Measurements from ENCODE around the gene PPP2R2B. TPM values are rescaled to one million over a fixed set of nuclear protein-coding genes. Genes with fewer than 3 reads are reported as not detected.

The PPP2R2B gene
- polyA plus RNA-seq, 1 donor, result 1.2 TPM

DNA sequence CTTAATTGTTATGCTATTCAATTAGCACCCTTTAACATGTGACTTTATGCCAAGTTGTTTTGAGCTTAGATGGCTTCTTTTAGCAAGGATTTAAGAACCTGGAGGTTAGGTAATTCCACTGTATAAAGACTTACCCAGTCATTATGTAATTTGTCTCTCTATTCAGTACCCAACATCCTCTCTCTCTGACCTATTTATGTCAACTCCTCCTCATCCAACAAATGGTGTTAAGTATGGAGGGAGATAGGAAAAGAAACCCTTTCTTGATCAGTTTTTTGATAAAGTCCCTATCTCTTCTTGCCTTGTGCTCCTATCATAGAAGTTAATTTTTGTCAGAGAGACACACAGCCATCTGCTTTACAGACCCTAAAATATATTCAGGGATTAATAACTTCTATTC lies 181.3 kb downstream of the PPP2R2B start:
- no peak for DNase-seq

DNA sequence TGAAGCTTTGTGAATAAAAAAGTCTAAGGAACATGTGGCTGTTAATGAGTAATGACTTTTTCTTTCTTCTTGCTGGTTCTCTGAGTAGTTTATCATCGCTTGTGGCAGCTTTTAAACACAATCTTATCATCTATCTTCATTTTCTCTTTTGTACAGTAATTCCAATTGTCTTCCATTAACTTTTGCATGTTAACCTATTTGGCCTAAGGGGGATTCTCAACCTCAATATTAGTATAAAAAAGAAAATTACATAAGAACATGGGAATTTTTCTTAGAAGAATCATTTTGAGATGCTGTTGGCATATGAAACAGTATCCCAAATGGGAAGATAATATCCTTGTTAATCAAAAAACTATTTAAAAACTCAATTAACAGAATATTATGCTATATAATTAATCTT lies 182.9 kb downstream of the PPP2R2B start:
- DNase-seq, result no peak

DNA sequence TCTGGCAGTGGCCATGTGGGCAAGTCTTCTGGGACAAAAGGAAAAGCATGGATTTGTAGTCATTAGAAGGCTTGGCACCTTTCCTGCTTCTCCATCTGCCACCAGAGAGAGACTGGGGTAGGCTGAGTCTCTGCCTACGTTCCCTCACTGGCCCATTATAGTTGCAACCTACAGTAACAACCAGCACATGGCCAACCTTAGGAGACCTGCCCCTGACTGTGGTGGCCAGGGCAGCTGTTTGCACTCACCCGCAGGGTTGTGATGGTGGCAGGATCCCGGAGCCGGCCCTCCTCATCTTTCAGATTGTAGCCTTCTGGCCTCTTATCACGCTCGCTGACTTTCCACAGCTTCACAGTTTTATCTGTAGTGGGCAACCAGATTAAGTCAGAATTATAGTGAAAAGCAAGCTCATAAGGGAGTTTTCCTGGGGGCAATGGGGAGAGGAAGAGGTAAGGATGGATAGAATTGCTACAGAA lies 187.6 kb downstream of the PPP2R2B start:
- DNase-seq, result no peak

- no peak for DNase-seq
Measured at GRCh38 chr5:146687630-146688029, 190.9 kb downstream of the PPP2R2B start.

GRCh38 chr5:146683861-146684260 lies 194.7 kb downstream of the PPP2R2B start:
- no peak for DNase-seq

DNA sequence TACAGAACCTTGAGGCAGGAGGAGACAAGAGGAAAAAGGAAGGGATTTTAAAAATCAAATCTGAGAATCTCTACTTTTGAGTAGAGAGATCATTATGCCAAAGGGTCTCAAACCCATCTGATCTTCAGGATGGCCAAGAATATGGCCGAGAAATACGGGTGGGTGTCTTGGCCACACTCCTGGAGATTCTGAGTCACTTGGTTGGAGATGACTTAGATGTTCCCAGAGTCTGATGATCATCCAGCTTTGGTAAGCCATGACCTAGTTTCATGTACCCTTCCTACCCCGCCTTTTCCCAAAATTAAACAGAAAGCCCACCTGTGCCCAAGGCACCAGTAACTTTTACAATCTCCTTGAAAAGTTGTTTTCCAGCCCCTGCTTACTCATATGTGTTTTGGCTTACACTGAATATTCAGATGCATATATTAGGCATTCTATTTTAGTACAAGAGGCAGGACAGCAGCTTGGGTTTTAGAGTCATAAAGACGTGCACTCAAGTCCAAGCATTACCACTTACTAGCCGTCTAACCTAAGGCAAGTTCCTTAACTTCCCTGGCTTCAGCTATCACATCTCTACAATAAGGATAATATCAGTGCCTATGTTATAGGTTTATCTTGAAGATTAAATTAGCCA lies 195.5 kb downstream of the PPP2R2B start:
- no peak for DNase-seq

GRCh38 chr5:146681585-146682105 lies 196.9 kb downstream of the PPP2R2B start:
- DNase-seq, result no peak

- DNase-seq, result no peak
Measured at GRCh38 chr5:146680846-146681584, 197.5 kb downstream of the PPP2R2B start.

GRCh38 chr5:146675636-146676035 lies 202.9 kb downstream of the PPP2R2B start:
- DNase-seq, result no peak

DNA sequence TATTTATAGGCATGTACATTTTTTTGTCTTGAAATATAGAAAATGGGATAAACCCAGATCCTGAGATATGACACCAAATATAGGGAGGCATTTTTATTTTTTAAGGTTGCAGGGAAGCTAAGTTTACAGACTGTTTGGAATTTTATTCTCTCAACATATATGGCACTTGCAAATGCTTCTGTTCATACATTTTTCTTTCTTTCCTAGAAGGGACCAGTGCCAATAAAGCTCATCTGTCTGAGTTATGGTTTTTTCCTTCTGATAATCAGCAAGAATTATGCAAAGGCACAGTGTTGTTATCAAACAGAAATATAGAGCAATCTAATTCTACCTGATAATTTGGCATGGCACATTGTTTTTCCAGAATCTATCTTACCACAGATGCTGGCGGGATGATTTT lies 205.7 kb downstream of the PPP2R2B start:
- DNase-seq, result no peak

GRCh38 chr5:146671561-146672295 lies 206.8 kb downstream of the PPP2R2B start:
- DNase-seq, result no peak

GRCh38 chr5:146669656-146670055 lies 208.9 kb downstream of the PPP2R2B start:
- no peak for DNase-seq

DNA sequence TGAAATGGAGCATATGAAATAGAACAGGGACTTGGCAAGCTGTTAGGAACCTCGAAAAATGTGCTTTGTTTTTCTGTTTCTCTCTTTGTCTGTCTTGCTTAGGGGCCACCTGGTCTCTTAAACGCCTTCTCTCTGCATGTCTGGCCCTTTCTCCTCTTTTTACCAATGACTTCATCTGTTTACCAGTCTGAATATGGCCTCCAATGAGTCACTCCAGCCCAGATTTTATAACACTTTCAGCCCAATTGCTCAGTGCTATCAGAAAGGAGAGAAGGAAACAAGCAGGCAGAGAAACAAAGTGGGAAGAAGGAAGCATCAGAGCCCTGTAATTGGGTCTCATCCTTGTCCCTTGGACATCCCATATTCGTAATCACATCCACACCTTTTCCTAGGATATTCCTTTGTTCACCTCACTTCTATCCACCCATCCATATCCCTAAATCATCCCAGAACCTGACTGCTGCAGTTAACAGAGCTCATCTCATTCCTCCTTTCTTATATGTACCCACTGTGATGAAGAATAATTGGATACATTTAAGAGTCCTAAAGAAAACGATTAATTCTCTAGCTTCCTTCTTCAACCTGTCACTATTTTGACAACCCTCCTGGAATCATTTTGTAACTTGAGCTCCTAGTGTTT lies 210.8 kb downstream of the PPP2R2B start:
- DNase-seq, result peak; percentile 5

DNA sequence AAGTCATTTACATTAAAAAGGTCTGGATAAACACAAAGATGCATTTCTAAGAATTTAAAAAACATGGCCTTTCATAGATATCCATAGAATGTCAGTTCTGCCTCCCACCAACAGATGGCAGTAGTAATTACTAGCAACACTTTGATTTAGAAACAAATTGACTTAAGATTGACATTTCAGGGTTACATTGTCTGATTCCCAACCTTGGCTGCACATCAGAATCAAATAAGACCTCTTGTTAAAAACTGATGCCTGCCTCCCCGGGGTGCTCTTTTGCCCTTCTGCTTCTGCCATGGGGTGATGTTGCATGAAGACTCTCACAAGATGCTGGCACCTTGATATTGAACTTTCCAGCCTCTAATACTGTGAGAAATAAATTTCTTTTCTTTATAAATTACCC lies 216.3 kb downstream of the PPP2R2B start:
- DNase-seq, result no peak

DNA sequence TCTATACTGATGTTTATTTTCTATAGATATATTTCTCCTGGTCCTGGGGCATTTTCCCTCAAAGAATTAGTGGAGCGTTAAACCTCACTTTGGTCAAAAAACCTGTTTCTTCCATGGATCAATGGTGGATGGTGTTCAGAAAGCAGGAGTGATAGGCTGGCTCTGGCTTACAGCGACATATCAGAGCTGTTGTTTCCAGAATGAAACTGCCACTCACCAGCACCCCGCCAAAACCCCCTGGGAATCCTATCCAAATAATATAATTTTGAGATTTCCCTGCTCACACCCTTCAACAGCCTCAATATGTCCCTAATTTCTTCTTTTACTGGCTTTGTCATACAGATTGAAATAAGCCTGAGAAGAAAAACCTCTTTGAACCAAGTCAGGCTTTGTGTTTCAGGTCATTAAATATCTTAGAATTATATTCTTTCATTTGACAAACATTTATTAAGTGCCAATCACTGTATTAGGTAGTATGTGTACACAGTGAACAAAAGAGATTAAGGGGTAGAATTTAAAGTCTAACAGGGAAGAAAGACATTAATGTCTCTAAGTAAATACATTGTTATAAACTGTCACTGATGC lies 218.1 kb downstream of the PPP2R2B start:
- no peak for DNase-seq

DNA sequence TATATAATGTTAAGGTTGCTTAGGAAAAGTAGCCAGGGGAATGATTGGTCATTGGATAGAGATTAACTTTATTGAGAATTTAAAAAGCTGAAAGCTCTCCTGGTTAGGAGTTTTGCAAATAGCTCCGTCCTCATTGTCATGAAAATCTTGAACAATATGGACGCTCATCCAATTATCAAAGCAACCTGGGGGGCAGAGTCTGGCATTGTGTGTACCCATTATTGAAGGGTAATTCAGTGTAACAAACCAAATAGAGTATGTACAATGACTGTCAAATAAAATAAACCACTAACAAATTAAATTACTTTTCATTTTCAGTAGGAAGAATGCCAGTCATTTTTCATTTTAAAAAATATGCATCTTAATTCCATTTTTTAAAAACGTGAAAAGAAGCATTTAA lies 218.6 kb downstream of the PPP2R2B start:
- DNase-seq, result no peak

DNA sequence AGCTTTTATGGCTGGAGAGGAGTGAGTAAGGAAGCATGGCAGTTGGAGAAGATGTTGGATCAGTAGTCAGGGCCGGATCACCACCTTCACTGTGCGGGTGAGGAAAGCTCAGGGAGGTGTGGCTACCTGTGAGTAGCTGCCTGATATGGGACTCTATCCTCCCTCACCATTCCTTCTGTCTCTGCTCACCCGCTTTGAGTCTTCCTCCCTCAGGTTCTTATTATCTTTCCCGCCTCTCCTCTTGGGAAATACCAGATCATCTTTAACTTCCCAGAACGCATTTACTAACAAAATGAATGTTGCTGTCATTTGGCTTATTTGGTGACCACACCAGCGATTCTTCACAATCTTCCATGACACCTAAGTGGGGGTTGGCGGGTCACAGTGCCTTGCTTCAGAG lies 221.9 kb downstream of the PPP2R2B start:
- DNase-seq, result no peak

DNA sequence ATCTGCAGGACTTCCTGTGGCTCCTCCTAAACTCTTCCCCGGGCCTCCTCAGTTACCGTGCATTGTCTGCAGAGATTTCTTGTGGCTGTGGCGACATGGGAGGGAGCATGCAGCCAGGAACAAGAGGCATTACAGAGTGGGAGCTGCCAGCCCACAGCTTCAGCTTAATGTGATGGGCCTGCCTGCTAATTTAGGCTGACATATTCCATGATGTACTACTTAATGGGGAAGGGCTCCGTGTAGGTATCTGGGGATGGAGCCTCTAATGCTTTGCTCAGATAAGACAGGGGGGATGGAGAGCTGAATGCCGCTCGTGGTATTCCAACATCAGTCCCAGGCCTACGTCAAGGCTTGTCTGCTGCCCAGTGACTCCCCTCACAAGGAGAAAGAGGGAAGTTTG lies 225.0 kb downstream of the PPP2R2B start:
- no peak for DNase-seq

DNA sequence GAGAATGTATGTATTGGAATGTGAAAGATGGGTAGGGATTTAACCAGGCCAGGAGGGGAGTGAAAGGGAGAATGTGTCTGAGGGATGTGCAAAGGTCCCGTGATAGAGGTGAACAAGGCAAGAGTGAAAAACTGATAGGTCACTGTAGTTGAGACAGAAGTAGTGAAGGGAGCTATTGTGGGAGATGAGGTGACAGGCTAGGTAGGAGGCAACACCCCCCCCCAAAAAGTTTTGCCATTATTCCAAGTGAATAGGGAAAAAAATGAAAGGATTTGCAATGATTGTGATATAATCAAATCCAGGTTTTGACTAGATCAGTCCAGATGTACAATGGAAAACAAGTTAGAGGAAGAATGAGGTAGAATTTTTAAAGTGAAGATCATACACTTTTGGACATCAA lies 226.0 kb downstream of the PPP2R2B start:
- no peak for DNase-seq

GRCh38 chr5:146647656-146648199 lies 230.8 kb downstream of the PPP2R2B start:
- no peak for DNase-seq

DNA sequence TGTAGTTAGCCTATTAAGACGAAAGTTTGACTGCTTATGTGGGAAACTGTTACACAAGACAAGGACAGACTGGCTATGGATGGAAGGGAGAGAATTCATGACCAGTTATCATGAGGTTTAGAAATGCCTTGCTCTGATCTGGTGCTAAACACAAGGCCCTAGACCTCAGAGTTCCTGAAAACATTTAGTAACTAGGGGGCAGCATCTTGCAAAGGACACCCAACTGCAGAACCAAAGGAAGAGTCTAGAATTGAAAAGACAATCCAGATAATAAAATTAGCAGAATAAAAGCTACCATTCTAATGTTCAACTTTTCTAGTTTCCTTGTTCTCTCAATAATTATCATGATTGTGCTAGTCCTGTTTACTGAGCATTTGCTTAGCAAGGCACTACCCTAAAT lies 232.1 kb downstream of the PPP2R2B start:
- DNase-seq, result no peak

- no peak for DNase-seq
Measured at GRCh38 chr5:146645342-146645741, 233.2 kb downstream of the PPP2R2B start.

All from hindlimb muscle (tissue), 1 donor.